Cardiac muscle cell (in vitro differentiated cells and primary cell): Measurements from ENCODE around the gene TMX4. TPM values are rescaled to one million over a fixed set of nuclear protein-coding genes. Genes with fewer than 3 reads are reported as not detected.
"Not testable (repeated sequence)": the region's sequence is repeated elsewhere in the genome, so short reads cannot be mapped to it uniquely, and the experiment has no call there.

ENCODE experiments used
- DNase-seq, 2 donors: peaks; one replicate each; pipeline versions ENCODE4 v3.0.0 to v3.0.0-alpha.2; 2010 to 2017; ENCODE audit warnings: low read depth in 1 of 2, low spot score in 1 of 2
- H3K27ac ChIP-seq: fragments of 200-600 bp; sonication (generic); 2 replicates; pipeline ENCODE4 v1.5.1; 2016
- H3K27me3 ChIP-seq: fragments of 200-600 bp; sonication (generic); 2 replicates; pipeline ENCODE4 v1.6.0; 2016; ENCODE audit warnings: control low read depth
- H3K36me3 ChIP-seq: fragments of 200-600 bp; sonication (generic); 2 replicates; pipeline ENCODE4 v1.5.1; 2016; ENCODE audit warnings: control low read depth
- H3K4me1 ChIP-seq: fragments of 200-600 bp; sonication (generic); 2 replicates; pipeline ENCODE4 v1.8.1; 2017; ENCODE audit warnings: low read depth, mild to moderate bottlenecking, mixed run types
- H3K4me3 ChIP-seq: fragments of 200-600 bp; sonication (generic); 2 replicates; pipeline ENCODE4 v1.5.1; 2016; ENCODE audit warnings: mild to moderate bottlenecking
- H3K9me3 ChIP-seq: fragments of 200-600 bp; sonication (generic); 2 replicates; pipeline ENCODE4 v1.5.1; 2017; ENCODE audit warnings: low read depth, mild to moderate bottlenecking, control low read depth
- polyA plus RNA-seq: library from polyadenylated mRNA; unstranded; fragments of >200 nt; fragmentation: Nextera tagmentation; extraction: Ambion mirVana; gene quantifications from 2 replicates; pipeline ENCODE4 v1.2.1, GENCODE V29; 2016
- total RNA-seq: library from RNA; depleted of rRNA; stranded (reverse); fragments of >200 nt; gene quantifications from 2 replicates; pipeline ENCODE4 v1.2.3, GENCODE V29; 2016
- TF ChIP-seq, protein P1 (sequence below): IDR thresholded peaks from 2 replicates; pipeline ENCODE4 v1.5.1; 2012; ENCODE audit warnings: low read depth, mild to moderate bottlenecking, low read length

Gene TMX4
- total and polyA plus RNA-seq, 2 experiments from 2014 or later = 34.8 to 42.2 TPM

DNA sequence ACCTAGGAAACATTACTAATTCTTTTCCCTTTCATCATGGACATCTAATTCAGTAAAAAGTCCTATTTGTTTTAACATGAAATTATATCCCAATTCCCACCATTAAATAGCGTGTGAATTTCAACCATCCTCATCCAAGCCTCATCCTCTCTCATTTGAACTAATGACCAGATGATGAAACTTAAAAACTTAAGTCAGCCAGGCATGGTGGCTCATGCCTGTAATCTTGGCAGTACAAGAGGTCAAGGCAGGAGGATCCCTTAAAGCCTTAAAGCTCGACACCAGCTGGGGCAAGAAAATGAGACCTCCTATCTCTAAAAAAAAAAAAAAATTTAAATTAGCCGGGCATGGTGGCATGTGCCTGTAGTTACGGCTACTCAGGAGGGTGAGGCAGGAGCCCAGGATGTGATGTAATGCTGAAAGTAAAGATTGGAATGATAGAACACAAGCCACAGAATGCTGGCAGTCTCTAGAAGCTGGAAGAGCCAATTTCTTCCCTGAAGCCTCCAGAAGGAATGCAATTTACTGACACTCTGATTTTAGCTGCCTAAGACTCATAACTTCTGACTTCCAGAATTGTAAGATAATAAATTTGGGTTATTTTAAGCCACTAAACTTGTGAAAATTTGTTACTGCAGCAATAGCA lies 52.2 kb downstream of the TMX4 start:
- TF ChIP-seq, protein P1, sequence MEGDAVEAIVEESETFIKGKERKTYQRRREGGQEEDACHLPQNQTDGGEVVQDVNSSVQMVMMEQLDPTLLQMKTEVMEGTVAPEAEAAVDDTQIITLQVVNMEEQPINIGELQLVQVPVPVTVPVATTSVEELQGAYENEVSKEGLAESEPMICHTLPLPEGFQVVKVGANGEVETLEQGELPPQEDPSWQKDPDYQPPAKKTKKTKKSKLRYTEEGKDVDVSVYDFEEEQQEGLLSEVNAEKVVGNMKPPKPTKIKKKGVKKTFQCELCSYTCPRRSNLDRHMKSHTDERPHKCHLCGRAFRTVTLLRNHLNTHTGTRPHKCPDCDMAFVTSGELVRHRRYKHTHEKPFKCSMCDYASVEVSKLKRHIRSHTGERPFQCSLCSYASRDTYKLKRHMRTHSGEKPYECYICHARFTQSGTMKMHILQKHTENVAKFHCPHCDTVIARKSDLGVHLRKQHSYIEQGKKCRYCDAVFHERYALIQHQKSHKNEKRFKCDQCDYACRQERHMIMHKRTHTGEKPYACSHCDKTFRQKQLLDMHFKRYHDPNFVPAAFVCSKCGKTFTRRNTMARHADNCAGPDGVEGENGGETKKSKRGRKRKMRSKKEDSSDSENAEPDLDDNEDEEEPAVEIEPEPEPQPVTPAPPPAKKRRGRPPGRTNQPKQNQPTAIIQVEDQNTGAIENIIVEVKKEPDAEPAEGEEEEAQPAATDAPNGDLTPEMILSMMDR = no peak
- Histone ChIP-seq H3K36me3 (no peaks in the 10 kb centered on the region), H3K9me3 (no peaks in the 10 kb centered on the region), H3K27ac (no peak overlapping the region), H3K27me3 (no peaks in the 10 kb centered on the region), H3K4me3 (no peak overlapping the region), H3K4me1 (peaks cover 8% of the 10 kb centered on the region)
- peak in 1 of 2 donors; percentile 82 for DNase-seq

DNA sequence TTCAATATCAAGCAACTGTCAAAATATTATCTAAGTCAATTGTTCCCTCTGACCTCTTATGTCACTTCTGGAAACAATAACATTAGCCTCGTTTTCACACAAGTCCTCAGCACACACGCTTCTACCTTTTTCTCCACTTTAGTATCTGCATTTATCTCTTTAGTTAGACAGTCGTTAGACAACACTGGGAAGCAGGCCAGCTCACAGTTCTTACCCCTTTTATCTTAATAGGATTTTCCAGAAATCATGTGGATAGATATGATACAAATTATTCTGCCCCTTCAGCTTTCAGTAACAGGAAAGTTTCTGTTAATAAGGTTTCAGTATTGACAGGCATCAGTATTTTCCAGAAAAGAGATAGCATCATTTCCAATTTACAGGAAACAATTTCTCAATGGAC lies 53.4 kb downstream of the TMX4 start:
- peaks cover 8% of the 10 kb centered on the region for H3K4me1 ChIP-seq
- no peak overlapping the region for H3K27ac ChIP-seq
- H3K9me3 ChIP-seq = no peaks in the 10 kb centered on the region
- no peaks in the 10 kb centered on the region for H3K27me3 ChIP-seq
- DNase-seq = no peak
- H3K4me3 ChIP-seq = no peak overlapping the region
- H3K36me3 ChIP-seq = no peaks in the 10 kb centered on the region
- TF ChIP-seq, protein P1 = no peak

DNA sequence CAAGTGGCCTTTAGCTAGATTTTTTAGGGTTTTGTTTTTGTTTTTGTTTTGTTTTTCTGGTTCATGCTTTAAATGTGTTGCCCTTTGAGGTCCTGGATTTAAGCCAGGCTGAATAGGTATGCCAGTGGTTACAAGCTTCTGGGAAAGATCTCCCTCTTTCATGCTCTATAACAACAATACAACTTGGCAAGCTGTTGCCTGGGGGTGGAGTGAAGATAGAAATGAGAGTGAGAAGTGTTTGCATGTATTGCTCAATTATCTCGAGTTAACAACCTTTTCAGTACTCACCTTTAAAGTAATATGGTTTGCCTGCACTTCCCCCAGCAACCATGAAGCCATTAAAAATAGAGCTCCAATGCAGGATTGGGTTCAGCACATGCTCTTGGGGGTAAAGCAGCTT lies 60.1 kb downstream of the TMX4 start:
- H3K36me3 ChIP-seq = no peaks in the 10 kb centered on the region
- H3K9me3 ChIP-seq = no peaks in the 10 kb centered on the region
- no peak for DNase-seq
- no peaks in the 10 kb centered on the region for H3K27me3 ChIP-seq
- no peak overlapping the region for H3K4me3 ChIP-seq
- no peak overlapping the region for H3K27ac ChIP-seq
- TF ChIP-seq, protein P1 = no peak
- no peaks in the 10 kb centered on the region for H3K4me1 ChIP-seq

- not testable (repeated sequence) for H3K9me3 ChIP-seq, H3K4me1 ChIP-seq, DNase-seq, H3K27ac ChIP-seq, H3K36me3 ChIP-seq, H3K4me3 ChIP-seq, H3K27me3 ChIP-seq
These were observed 63.0 kb downstream of the TMX4 start for GRCh38 chr20:7956561-7956960.

- H3K4me1 ChIP-seq = no peaks in the 10 kb centered on the region
- DNase-seq = no peak
- no peaks in the 10 kb centered on the region for H3K9me3 ChIP-seq
- no peak overlapping the region for H3K4me3 ChIP-seq
- H3K27ac ChIP-seq = no peak overlapping the region
- H3K27me3 ChIP-seq = no peaks in the 10 kb centered on the region
- H3K36me3 ChIP-seq = no peaks in the 10 kb centered on the region
- TF ChIP-seq, protein P1 = no peak
These were observed 69.2 kb downstream of the TMX4 start for GRCh38 chr20:7950387-7950786.

DNA sequence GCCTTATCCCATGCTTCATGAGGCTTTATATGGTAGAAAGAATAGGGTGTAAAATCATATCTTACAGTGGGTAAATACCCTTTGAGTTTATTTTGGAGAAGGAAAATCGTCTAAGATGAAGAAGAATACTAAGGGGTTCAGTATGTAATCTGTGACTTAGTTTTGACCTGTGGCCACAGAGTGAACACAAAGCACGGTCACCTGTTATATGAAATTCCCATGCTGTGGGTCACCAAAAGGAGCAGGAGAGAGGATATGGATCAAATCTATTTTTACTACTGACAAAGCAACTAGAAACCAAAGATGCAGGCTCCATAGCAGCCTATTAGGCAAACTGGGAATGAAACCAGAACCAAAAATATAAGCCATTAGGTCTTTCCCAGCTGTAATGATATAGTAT lies 75.7 kb downstream of the TMX4 start:
- H3K27me3 ChIP-seq = no peaks in the 10 kb centered on the region
- no peak overlapping the region for H3K4me3 ChIP-seq
- no peak overlapping the region for H3K27ac ChIP-seq
- H3K36me3 ChIP-seq = no peaks in the 10 kb centered on the region
- TF ChIP-seq, protein P1 = no peak
- no peaks in the 10 kb centered on the region for H3K4me1 ChIP-seq
- DNase-seq = no peak
- no peaks in the 10 kb centered on the region for H3K9me3 ChIP-seq
